ENCODE data around the gene CORT.

CORT gene

DNA sequence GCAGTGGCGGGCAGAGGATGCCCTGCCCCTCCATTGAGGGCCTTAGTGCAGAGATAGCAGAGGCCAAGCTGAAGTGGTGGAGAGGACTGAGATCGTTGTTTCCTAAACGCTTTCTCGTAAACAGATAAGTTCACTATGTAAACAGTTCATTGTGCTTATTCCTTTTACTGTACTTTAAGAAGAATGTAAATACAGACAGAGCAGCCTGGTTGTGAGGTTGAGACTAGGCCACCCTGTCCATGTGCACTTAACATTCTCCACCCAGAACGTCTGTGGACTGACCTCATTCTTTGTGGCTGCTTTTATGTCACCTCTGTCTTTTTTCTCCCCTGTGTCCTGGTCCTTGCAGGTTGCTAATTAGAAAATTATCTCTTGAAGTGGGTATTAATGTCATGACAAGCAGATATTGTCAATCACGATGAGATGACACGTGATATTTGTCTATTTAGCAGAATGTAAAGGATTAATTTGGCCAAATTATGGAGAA is 11.1 kb upstream of the CORT start:
- Histone ChIP-seq H3K27ac (ENCODE audit: low read depth, low read length) (no peak overlapping the region), H3K4me3 (ENCODE audit: low read depth, low read length) (no peak overlapping the region), H3K4me1 (ENCODE audit: control insufficient read depth, insufficient read depth, low read length, unreplicated experiment) (no peaks in the 10 kb centered on the region), H3K36me3 (ENCODE audit: insufficient read depth, low read length) (no peaks in the 10 kb centered on the region), H2AFZ (ENCODE audit: low read length, unreplicated experiment) (no peak overlapping the region), H3K27me3 (ENCODE audit: insufficient read depth, low read length) (no peaks in the 10 kb centered on the region), H3K79me2 (ENCODE audit: control insufficient read depth, insufficient read depth, low read length, unreplicated experiment) (no peaks in the 10 kb centered on the region)

DNA sequence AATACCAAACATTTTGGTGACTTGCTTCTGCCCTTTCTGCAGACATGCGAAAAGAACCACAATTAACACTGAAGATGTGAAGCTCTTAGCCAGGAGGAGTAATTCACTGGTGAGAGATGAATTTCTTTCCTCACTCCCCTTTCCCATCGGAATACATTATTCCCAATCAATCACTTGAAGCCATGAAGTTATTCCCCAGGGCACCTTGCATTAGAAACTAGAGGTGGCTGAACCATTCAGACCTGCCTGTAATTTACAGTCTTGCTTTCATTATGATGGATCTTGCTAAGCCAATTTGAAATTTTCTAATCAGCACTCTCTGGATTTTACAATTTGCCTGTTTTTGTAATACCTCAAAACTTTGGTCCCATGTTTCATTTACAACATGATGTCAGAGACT is 9.5 kb upstream of the CORT start:
- H3K79me2 ChIP-seq (ENCODE audit: control insufficient read depth, insufficient read depth, low read length, unreplicated experiment) = no peaks in the 10 kb centered on the region
- no peaks in the 10 kb centered on the region for H3K36me3 ChIP-seq (ENCODE audit: insufficient read depth, low read length)
- H2AFZ ChIP-seq (ENCODE audit: low read length, unreplicated experiment) = no peak overlapping the region
- H3K4me3 ChIP-seq (ENCODE audit: low read depth, low read length) = no peak overlapping the region
- no peaks in the 10 kb centered on the region for H3K4me1 ChIP-seq (ENCODE audit: control insufficient read depth, insufficient read depth, low read length, unreplicated experiment)
- no peak overlapping the region for H3K27ac ChIP-seq (ENCODE audit: low read depth, low read length)
- H3K27me3 ChIP-seq (ENCODE audit: insufficient read depth, low read length) = no peaks in the 10 kb centered on the region

DNA sequence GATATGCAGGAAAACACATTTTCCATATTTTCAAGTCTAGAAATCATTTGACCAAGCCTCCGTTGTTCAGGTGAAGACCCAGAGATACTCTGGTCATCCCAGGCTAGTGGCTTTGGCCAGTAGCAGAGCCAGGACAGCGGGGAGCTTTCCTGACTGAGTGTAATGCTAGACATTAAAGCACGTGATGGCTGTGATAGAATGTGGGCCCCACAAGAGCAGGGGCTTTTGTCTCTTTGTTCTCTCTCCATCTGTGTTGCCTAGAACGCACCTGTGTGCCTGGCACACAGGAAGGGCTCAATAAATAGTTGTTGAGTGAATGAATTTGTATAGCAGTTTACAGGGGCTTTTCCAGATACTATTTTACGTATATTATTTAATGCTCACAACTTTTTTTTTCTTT is 9.0 kb upstream of the CORT start:
- Histone ChIP-seq H3K27me3 (ENCODE audit: insufficient read depth, low read length) (no peaks in the 10 kb centered on the region), H3K36me3 (ENCODE audit: insufficient read depth, low read length) (no peaks in the 10 kb centered on the region)

GRCh38 chr1:10444248-10444647 is 5.6 kb upstream of the CORT start:
- Histone ChIP-seq H3K36me3 (ENCODE audit: insufficient read depth, low read length) (no peaks in the 10 kb centered on the region), H3K27me3 (ENCODE audit: insufficient read depth, low read length) (no peaks in the 10 kb centered on the region), H3K4me3 (ENCODE audit: low read depth, low read length) (no peak overlapping the region), H3K4me1 (ENCODE audit: control insufficient read depth, insufficient read depth, low read length, unreplicated experiment) (no peaks in the 10 kb centered on the region), H3K79me2 (ENCODE audit: control insufficient read depth, insufficient read depth, low read length, unreplicated experiment) (no peaks in the 10 kb centered on the region), H3K27ac (ENCODE audit: low read depth, low read length) (no peak overlapping the region), H2AFZ (ENCODE audit: low read length, unreplicated experiment) (no peak overlapping the region)

More for the DNA sequence above, 9.0 kb upstream of the CORT start:
- no peak overlapping the region for H2AFZ ChIP-seq (ENCODE audit: low read length, unreplicated experiment)
- H3K79me2 ChIP-seq (ENCODE audit: control insufficient read depth, insufficient read depth, low read length, unreplicated experiment) = no peaks in the 10 kb centered on the region
- H3K4me1 ChIP-seq (ENCODE audit: control insufficient read depth, insufficient read depth, low read length, unreplicated experiment) = no peaks in the 10 kb centered on the region
- no peak overlapping the region for H3K27ac ChIP-seq (ENCODE audit: low read depth, low read length)
- no peak overlapping the region for H3K4me3 ChIP-seq (ENCODE audit: low read depth, low read length)

DNA sequence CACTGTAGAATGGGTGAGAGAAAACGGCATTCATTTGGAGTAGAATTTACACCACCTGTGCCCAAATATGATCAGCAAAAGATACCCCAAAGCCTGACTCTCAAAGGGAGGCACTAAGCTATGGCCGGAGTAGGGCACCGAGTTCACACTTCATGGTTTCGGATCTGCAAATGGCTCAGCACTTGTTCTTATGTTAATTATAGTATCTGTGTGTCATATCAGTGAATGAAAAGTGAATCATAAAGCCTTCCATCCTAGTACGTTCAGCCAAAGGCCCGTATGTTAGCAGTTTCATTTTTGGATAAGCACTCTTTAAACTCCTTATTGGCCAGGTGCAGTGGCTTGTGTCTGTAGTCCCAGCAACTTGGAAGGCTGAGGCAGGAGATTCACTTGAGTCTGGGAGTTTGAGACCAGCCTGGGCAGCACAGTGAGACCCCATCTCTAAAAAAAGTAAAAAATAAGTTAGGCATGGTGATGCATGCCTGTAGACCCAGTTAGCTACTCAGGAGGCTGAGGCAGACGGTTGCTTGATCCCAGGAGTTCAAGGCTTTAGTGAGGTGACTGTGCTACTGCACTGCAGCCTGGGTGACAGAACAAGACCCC is 4.9 kb upstream of the CORT start:
- Histone ChIP-seq H3K27ac (ENCODE audit: low read depth, low read length) (no peak overlapping the region), H2AFZ (ENCODE audit: low read length, unreplicated experiment) (no peak overlapping the region), H3K79me2 (ENCODE audit: control insufficient read depth, insufficient read depth, low read length, unreplicated experiment) (no peaks in the 10 kb centered on the region), H3K36me3 (ENCODE audit: insufficient read depth, low read length) (no peaks in the 10 kb centered on the region), H3K4me3 (ENCODE audit: low read depth, low read length) (no peak overlapping the region), H3K27me3 (ENCODE audit: insufficient read depth, low read length) (no peaks in the 10 kb centered on the region), H3K4me1 (ENCODE audit: control insufficient read depth, insufficient read depth, low read length, unreplicated experiment) (no peaks in the 10 kb centered on the region)

- H3K79me2 ChIP-seq (ENCODE audit: control insufficient read depth, insufficient read depth, low read length, unreplicated experiment) = no peaks in the 10 kb centered on the region
- H3K4me3 ChIP-seq (ENCODE audit: low read depth, low read length) = no peak overlapping the region
- H3K36me3 ChIP-seq (ENCODE audit: insufficient read depth, low read length) = no peaks in the 10 kb centered on the region
- peaks cover 7% of the 10 kb centered on the region for H3K4me1 ChIP-seq (ENCODE audit: control insufficient read depth, insufficient read depth, low read length, unreplicated experiment)
- H3K27ac ChIP-seq (ENCODE audit: low read depth, low read length) = no peak overlapping the region
- H2AFZ ChIP-seq (ENCODE audit: low read length, unreplicated experiment) = no peak overlapping the region
- H3K27me3 ChIP-seq (ENCODE audit: insufficient read depth, low read length) = no peaks in the 10 kb centered on the region
Observed at GRCh38 chr1:10446790-10447422, 2.9 kb upstream of the CORT start.

GRCh38 chr1:10450156-10450814 is 454 bp downstream of the CORT start:
- no peak overlapping the region for H3K4me3 ChIP-seq (ENCODE audit: low read depth, low read length)
- H3K36me3 ChIP-seq (ENCODE audit: insufficient read depth, low read length) = no peaks in the 10 kb centered on the region
- no peak overlapping the region for H2AFZ ChIP-seq (ENCODE audit: low read length, unreplicated experiment)
- H3K27me3 ChIP-seq (ENCODE audit: insufficient read depth, low read length) = no peaks in the 10 kb centered on the region
- H3K27ac ChIP-seq (ENCODE audit: low read depth, low read length) = no peak overlapping the region
- H3K4me1 ChIP-seq (ENCODE audit: control insufficient read depth, insufficient read depth, low read length, unreplicated experiment) = peaks cover 9% of the 10 kb centered on the region
- H3K79me2 ChIP-seq (ENCODE audit: control insufficient read depth, insufficient read depth, low read length, unreplicated experiment) = no peaks in the 10 kb centered on the region

- H3K79me2 ChIP-seq (ENCODE audit: control insufficient read depth, insufficient read depth, low read length, unreplicated experiment) = no peaks in the 10 kb centered on the region
- H3K27ac ChIP-seq (ENCODE audit: low read depth, low read length) = no peak overlapping the region
- peak overlapping the region; percentile 61 for H3K4me3 ChIP-seq (ENCODE audit: low read depth, low read length)
- H3K27me3 ChIP-seq (ENCODE audit: insufficient read depth, low read length) = no peaks in the 10 kb centered on the region
- H3K36me3 ChIP-seq (ENCODE audit: insufficient read depth, low read length) = no peaks in the 10 kb centered on the region
- no peak overlapping the region for H2AFZ ChIP-seq (ENCODE audit: low read length, unreplicated experiment)
- H3K4me1 ChIP-seq (ENCODE audit: control insufficient read depth, insufficient read depth, low read length, unreplicated experiment) = peaks cover 9% of the 10 kb centered on the region
Observed at GRCh38 chr1:10450836-10451235, 1.0 kb downstream of the CORT start.

GRCh38 chr1:10451287-10451686 is 1.5 kb downstream of the CORT start:
- Histone ChIP-seq H3K4me1 (ENCODE audit: control insufficient read depth, insufficient read depth, low read length, unreplicated experiment) (peaks cover 9% of the 10 kb centered on the region), H2AFZ (ENCODE audit: low read length, unreplicated experiment) (no peak overlapping the region), H3K4me3 (ENCODE audit: low read depth, low read length) (peak overlapping the region; percentile 61), H3K27ac (ENCODE audit: low read depth, low read length) (no peak overlapping the region), H3K27me3 (ENCODE audit: insufficient read depth, low read length) (no peaks in the 10 kb centered on the region), H3K36me3 (ENCODE audit: insufficient read depth, low read length) (no peaks in the 10 kb centered on the region), H3K79me2 (ENCODE audit: control insufficient read depth, insufficient read depth, low read length, unreplicated experiment) (no peaks in the 10 kb centered on the region)

- H3K27ac ChIP-seq (ENCODE audit: low read depth, low read length) = no peak overlapping the region
Observed at GRCh38 chr1:10456048-10456447, 6.2 kb downstream of the CORT start.

DNA sequence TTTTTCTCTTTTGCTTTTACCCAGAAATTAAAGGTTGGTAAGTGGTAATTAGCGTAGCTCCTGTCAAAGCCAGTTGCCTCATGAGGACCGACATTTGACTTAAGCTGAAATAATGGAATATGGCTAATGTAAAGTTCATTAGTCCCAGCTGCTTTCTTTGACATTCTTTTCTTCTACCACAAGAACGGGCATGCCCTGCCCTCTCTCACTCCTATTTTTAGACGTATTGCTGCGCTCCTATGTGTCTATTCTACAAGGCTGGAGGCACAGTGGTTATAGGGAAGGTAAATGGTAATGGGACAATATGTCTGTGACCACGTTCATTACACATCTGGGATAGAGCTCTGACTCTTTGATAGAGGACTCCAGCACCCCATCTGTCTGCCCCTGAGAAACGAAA is 6.8 kb downstream of the CORT start:
- no peak overlapping the region for H2AFZ ChIP-seq (ENCODE audit: low read length, unreplicated experiment)
- peaks cover 14% of the 10 kb centered on the region for H3K4me1 ChIP-seq (ENCODE audit: control insufficient read depth, insufficient read depth, low read length, unreplicated experiment)
- no peaks in the 10 kb centered on the region for H3K79me2 ChIP-seq (ENCODE audit: control insufficient read depth, insufficient read depth, low read length, unreplicated experiment)
- no peaks in the 10 kb centered on the region for H3K27me3 ChIP-seq (ENCODE audit: insufficient read depth, low read length)
- no peak overlapping the region for H3K4me3 ChIP-seq (ENCODE audit: low read depth, low read length)
- no peak overlapping the region for H3K27ac ChIP-seq (ENCODE audit: low read depth, low read length)
- no peaks in the 10 kb centered on the region; the same call in 1 of the 2 replicates for H3K36me3 ChIP-seq (ENCODE audit: insufficient read depth, low read length)

More at GRCh38 chr1:10456048-10456447, 6.2 kb downstream of the CORT start:
- Histone ChIP-seq H2AFZ (ENCODE audit: low read length, unreplicated experiment) (no peak overlapping the region), H3K4me3 (ENCODE audit: low read depth, low read length) (no peak overlapping the region), H3K4me1 (ENCODE audit: control insufficient read depth, insufficient read depth, low read length, unreplicated experiment) (peaks cover 19% of the 10 kb centered on the region), H3K36me3 (ENCODE audit: insufficient read depth, low read length) (no peaks in the 10 kb centered on the region), H3K79me2 (ENCODE audit: control insufficient read depth, insufficient read depth, low read length, unreplicated experiment) (no peaks in the 10 kb centered on the region), H3K27me3 (ENCODE audit: insufficient read depth, low read length) (no peaks in the 10 kb centered on the region)

Data from ACC112 (cell line).